Mesothelial cell of epicardium (in vitro differentiated cells): ENCODE measurements around the gene CCT6A. TPM values are rescaled to one million over a fixed set of nuclear protein-coding genes. Genes with fewer than 3 reads are reported as not detected.
"Not testable (repeated sequence)": the region's sequence is repeated elsewhere in the genome, so short reads cannot be mapped to it uniquely, and the experiment has no call there.

Source experiments
- DNase-seq, 2 experiments: peaks; one replicate each; pipeline ENCODE4 v3.0.0; 2021; ENCODE audit warnings: low spot score in 2 of 2; ENCODE audit not compliant: unreplicated experiment in 2 of 2
- H3K27ac Mint-ChIP-seq: 2 replicates; pipeline ENCODE4 v1.8.0; 2021; ENCODE audit warnings: mixed read lengths
- H3K27me3 Mint-ChIP-seq: 2 replicates; pipeline ENCODE4 v1.8.0; 2021; ENCODE audit warnings: low read depth, mixed read lengths
- H3K36me3 Mint-ChIP-seq: 2 replicates; pipeline ENCODE4 v1.8.0; 2021; ENCODE audit warnings: mixed read lengths
- H3K4me1 Mint-ChIP-seq: 2 replicates; pipeline ENCODE4 v1.8.0; 2021; ENCODE audit warnings: mixed read lengths
- H3K4me3 Mint-ChIP-seq: 2 replicates; pipeline ENCODE4 v1.8.0; 2021; ENCODE audit warnings: mild to moderate bottlenecking, moderate library complexity, mixed read lengths
- H3K9me3 Mint-ChIP-seq: 2 replicates; pipeline ENCODE4 v1.8.0; 2021; ENCODE audit warnings: mixed read lengths
- total RNA-seq: library from RNA; stranded (reverse); gene quantifications from 3 replicates; pipeline ENCODE4 v1.2.1, GENCODE V29; 2021
- TF ChIP-seq, protein P1 (sequence below): fragments of 200-600 bp; sonication (generic); IDR thresholded peaks from one replicate; pipeline ENCODE4 v1.5.0; 2021; ENCODE audit warnings: antibody characterized with exemption; ENCODE audit not compliant: unreplicated experiment

CCT6A gene
- total RNA-seq, 1 donor from 2014 or later, result 127 TPM

DNA sequence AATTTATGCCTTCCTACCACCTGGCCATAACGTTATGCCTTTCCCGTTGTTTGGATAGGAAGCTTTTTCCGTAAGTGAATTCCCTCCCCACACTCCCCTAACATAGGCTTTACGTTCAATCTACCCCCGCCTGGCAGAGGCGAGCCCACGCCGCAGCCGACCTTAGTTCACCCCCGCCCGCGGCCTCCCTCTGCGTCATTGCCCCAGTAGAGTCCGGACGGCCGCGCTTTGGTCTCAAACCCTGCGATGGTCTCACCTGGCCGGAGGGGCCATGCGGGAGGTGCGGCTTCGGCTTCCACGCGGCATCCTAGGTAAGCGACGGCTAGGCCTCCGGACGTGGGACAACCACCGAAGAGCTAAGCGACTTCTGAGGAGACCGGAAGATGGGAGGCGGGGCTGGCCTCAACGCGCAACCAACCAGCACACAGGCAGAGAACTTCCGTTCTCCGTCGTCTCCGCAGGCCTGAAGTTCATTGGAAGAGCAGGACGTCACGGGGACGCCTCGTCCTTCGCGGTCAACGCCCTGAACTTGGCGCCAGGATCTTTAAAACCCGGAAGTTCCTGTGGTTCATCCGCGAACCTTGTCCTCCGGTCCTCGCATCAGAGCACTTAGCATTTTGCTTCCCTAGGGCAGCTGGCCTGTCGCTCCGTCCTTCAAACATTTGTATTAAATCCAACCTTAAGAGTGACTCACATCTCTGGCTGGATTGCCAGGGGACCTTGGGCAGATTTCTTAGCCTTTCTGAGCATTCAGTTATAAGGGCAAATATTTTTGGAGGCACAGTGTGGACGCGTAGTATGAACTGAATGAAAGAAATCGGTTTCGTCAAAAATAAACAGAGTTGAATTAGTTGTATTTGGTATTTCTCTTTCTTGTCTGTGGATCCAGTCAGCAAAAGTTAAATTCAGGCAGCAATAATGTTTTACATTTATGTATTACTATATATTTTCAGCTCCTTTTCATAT, 54.8 kb downstream of the CCT6A start, which contains the start of gene CHCHD2:
TSS of gene CHCHD2 (minus strand) at position 369 of the 966 bp plus-strand sequence. CDS start at position 306, 63 bp downstream.
- Mint-ChIP-seq H3K4me3 (peak within 1 kb of the TSS; percentile 95), H3K27me3 (peaks cover 4% of the 10 kb centered on the region), H3K9me3 (peaks cover 7% of the 10 kb centered on the region), H3K36me3 (peaks cover 13% of the 10 kb centered on the region), H3K27ac (peak within 1 kb of the TSS; percentile 98), H3K4me1 (peaks cover 15% of the 10 kb centered on the region)
- TF ChIP-seq, protein P1, sequence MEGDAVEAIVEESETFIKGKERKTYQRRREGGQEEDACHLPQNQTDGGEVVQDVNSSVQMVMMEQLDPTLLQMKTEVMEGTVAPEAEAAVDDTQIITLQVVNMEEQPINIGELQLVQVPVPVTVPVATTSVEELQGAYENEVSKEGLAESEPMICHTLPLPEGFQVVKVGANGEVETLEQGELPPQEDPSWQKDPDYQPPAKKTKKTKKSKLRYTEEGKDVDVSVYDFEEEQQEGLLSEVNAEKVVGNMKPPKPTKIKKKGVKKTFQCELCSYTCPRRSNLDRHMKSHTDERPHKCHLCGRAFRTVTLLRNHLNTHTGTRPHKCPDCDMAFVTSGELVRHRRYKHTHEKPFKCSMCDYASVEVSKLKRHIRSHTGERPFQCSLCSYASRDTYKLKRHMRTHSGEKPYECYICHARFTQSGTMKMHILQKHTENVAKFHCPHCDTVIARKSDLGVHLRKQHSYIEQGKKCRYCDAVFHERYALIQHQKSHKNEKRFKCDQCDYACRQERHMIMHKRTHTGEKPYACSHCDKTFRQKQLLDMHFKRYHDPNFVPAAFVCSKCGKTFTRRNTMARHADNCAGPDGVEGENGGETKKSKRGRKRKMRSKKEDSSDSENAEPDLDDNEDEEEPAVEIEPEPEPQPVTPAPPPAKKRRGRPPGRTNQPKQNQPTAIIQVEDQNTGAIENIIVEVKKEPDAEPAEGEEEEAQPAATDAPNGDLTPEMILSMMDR, result no peak
- DNase-seq, result peak; percentile 81 to 84

DNA sequence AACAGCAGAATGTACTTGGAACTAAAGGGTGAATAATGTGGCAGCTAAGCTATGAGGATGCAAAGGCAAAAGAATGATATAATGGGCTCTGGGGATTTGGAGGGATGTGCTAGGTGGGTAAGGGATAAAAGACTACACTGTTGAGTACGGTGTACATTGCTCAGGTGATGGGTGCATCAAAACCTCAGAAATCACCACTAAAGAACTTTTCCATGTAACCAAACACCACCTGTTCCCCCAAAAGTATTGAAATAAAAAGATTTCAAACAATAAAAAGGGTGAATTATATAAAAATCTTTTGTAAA, 56.3 kb downstream of the CCT6A start:
- H3K27me3 Mint-ChIP-seq, result peaks cover 4% of the 10 kb centered on the region
- H3K27ac Mint-ChIP-seq, result no peak overlapping the region
- H3K9me3 Mint-ChIP-seq, result peaks cover 7% of the 10 kb centered on the region
- TF ChIP-seq, protein P1, result no peak
- peaks cover 15% of the 10 kb centered on the region for H3K4me1 Mint-ChIP-seq
- peak overlapping the region; percentile 2 for H3K4me3 Mint-ChIP-seq
- no peak for DNase-seq
- H3K36me3 Mint-ChIP-seq, result peaks cover 7% of the 10 kb centered on the region

DNA sequence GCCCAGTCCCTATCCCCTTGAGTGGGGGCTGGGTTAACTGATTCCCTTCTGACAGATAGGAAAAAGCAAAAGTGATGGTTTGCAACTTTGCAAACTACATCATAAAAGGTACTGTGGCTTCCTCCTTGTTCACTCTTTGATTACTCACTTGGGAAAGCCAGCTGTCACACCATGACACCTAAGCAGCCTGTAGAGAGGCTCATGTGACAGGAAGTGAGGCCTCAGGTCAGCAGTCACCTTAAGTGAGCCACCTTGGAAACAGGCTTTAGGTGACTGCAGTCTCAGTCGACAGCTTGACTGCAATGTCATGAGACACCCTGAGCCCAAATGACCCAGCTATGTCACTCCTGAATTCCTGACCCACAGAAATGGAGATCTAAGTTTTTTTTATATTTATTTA, 59.0 kb downstream of the CCT6A start:
- H3K9me3 Mint-ChIP-seq, result peaks cover 14% of the 10 kb centered on the region
- H3K36me3 Mint-ChIP-seq, result peaks cover 2% of the 10 kb centered on the region
- TF ChIP-seq, protein P1, result no peak
- peaks cover 4% of the 10 kb centered on the region for H3K27me3 Mint-ChIP-seq
- H3K4me1 Mint-ChIP-seq, result peaks cover 6% of the 10 kb centered on the region
- no peak overlapping the region for H3K4me3 Mint-ChIP-seq
- H3K27ac Mint-ChIP-seq, result no peak overlapping the region
- DNase-seq, result no peak

DNA sequence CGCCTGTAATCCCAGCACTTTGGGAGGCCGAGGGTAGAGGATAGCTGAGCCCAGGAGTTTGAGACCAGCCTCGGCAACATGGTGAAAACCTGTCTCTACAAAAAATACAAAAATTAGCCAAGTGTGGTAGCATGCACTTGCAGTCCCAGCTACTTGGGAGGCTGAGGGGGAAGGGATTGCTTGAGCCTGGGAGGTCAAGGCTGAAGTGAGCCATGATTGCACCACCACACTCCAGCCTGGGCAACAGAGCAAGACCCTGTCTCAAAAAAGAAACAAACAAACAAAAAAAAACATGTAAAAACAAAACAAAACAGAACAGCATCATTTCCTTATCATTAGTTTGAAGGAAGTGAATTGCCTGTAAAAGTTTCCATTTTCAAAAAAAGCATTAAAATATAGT, 60.7 kb downstream of the CCT6A start:
- peaks cover 14% of the 10 kb centered on the region for H3K9me3 Mint-ChIP-seq

More for the DNA sequence above, 60.7 kb downstream of the CCT6A start:
- H3K36me3 Mint-ChIP-seq, H3K4me1 Mint-ChIP-seq, DNase-seq, H3K27me3 Mint-ChIP-seq, H3K27ac Mint-ChIP-seq, H3K4me3 Mint-ChIP-seq: not testable (repeated sequence)

Other genes with a start within 250 kb of the CCT6A start
- gene SEPTIN14, start 189.0 kb upstream of the CCT6A start, total RNA-seq, result 0.07 TPM in 1 of 3 replicates, not detected in the others
- 11.5 to 15.2 TPM (median 14.8 TPM) in 3 replicates for gene ZNF713, start 164.3 kb upstream of the CCT6A start, total RNA-seq
- 17.2 to 19.7 TPM (median 17.5 TPM) in 3 replicates for gene MRPS17, start 99.9 kb upstream of the CCT6A start, total RNA-seq
- 59.9 to 63.4 TPM (median 62.8 TPM) in 3 replicates for gene NIPSNAP2, start 87.2 kb upstream of the CCT6A start, total RNA-seq
- 16.9 to 19.9 TPM (median 19.5 TPM) in 3 replicates for gene PSPH, start 321 bp upstream of the CCT6A start, total RNA-seq
- gene SUMF2, start 12.5 kb downstream of the CCT6A start, total RNA-seq, result 153 to 156 TPM (median 156 TPM) in 3 replicates
- 1.7 to 2.6 TPM (median 2.6 TPM) in 3 replicates for gene PHKG1, start 41.2 kb downstream of the CCT6A start, total RNA-seq
- 195 to 215 TPM (median 214 TPM) in 3 replicates for gene CHCHD2, start 54.7 kb downstream of the CCT6A start, total RNA-seq
- not detected in 3 replicates for gene NUPR2, start 64.7 kb downstream of the CCT6A start, total RNA-seq